MCF 10A (cell line): ENCODE measurements around the gene F2R. TPM values are rescaled to one million over a fixed set of nuclear protein-coding genes. Genes with fewer than 3 reads are reported as not detected.

ENCODE experiments used
- BruUV-seq: library from RNA; stranded (reverse); fragments of 400-500 nt; replicated peaks from 2 replicates; lab custom pipeline; 2021; lab: Mats Ljungman, UMichigan
- CTCF ChIA-PET: fragments of 300-600 bp; sonication (Branson Sonifier 250); formaldehyde crosslinking; extraction: SDS; loops from one replicate; lab custom pipeline; 2021; ENCODE audit warnings: antibody characterized with exemption, inconsistent platforms; lab: Yijun Ruan, JAX
- POLR2A ChIA-PET: fragments of 300-600, 350-650 bp; sonication (Branson Sonifier 250); formaldehyde crosslinking; extraction: SDS; loops from one replicate; lab custom pipeline; 2020; ENCODE audit warnings: antibody characterized with exemption, inconsistent platforms; lab: Yijun Ruan, JAX
- DNase-seq: peaks from one replicate; pipeline ENCODE4 v3.0.0-alpha.2; 2018; ENCODE audit not compliant: unreplicated experiment
- H3K27ac Mint-ChIP-seq: one replicate; pipeline ENCODE4 v1.8.0; 2022; ENCODE audit warnings: mild to moderate bottlenecking, low read depth, mixed read lengths; ENCODE audit not compliant: unreplicated experiment
- H3K27me3 Mint-ChIP-seq: one replicate; pipeline ENCODE4 v1.8.0; 2022; ENCODE audit warnings: mixed read lengths; ENCODE audit not compliant: insufficient read depth, unreplicated experiment
- H3K36me3 Mint-ChIP-seq: one replicate; pipeline ENCODE4 v1.8.0; 2022; ENCODE audit warnings: mild to moderate bottlenecking, moderate library complexity, mixed read lengths; ENCODE audit not compliant: insufficient read depth, unreplicated experiment
- H3K4me1 Mint-ChIP-seq: one replicate; pipeline ENCODE4 v1.8.0; 2022; ENCODE audit warnings: mixed read lengths; ENCODE audit not compliant: insufficient read depth, unreplicated experiment
- H3K4me3 Mint-ChIP-seq: one replicate; pipeline ENCODE4 v1.8.0; 2022; ENCODE audit warnings: mild to moderate bottlenecking, moderate library complexity, mixed read lengths; ENCODE audit not compliant: unreplicated experiment
- H3K9me3 Mint-ChIP-seq: one replicate; pipeline ENCODE4 v1.8.0; 2022; ENCODE audit warnings: mixed read lengths; ENCODE audit not compliant: unreplicated experiment
- intact Hi-C: fragments of 100-400 bp; cut with micrococcal nuclease; formaldehyde crosslinking; loops from 2 replicates; pipeline ENCODE4 v1.14.1; 2022
- total RNA-seq: library from RNA; stranded (reverse); gene quantifications from 2 replicates; pipeline ENCODE4 v1.2.3, GENCODE V29; 2022
- TF ChIP-seq, protein P1 (sequence below): fragments of 200-600 bp; IDR thresholded peaks from one replicate; pipeline ENCODE4 v1.8.0; 2022; ENCODE audit warnings: antibody characterized with exemption, mild to moderate bottlenecking; ENCODE audit not compliant: unreplicated experiment

F2R gene
- total RNA-seq, 1 experiment from 2014 or later, result 17.6 TPM

DNA sequence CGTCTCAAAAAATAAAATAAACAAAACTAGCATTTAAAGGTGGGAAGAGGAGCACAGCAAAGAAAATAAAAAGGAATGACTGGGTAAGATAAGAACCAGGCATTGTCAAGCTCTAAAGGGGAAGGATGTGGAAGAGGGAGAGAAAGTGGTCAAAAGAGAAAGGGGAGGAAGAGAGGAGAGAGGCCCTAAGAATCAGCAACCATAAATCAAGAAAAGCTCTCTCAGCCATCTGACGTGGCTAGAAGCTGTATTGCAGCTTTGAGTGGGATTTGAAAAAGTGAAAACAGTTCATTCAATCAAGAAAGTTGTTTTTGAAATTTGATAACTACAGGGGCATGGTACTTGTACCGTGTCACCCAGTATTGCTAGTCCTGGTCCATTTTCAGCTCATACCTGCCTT is 45.4 kb upstream of the F2R start:
- peaks cover 7% of the 10 kb centered on the region for H3K4me1 Mint-ChIP-seq
- no peaks in the 10 kb centered on the region for H3K27me3 Mint-ChIP-seq
- POLR2A ChIA-PET, result interaction anchor here (0.6 to 0.9 kb wide), 3 partner anchors 8 to 149 kb away, joined by 3 to 4 read pairs (median 3); no protein-coding TSS in a partner anchor
- CTCF ChIA-PET, result interaction anchor here (1.0 to 1.1 kb wide), 2 partner anchors 10 to 104 kb away, joined by 3 to 5 read pairs; no protein-coding TSS in a partner anchor
- no peaks in the 10 kb centered on the region for H3K9me3 Mint-ChIP-seq
- BruUV-seq, result no TSS peak
- H3K36me3 Mint-ChIP-seq, result no peaks in the 10 kb centered on the region
- no peak overlapping the region for H3K4me3 Mint-ChIP-seq
- intact Hi-C loops, result no loop called here
- DNase-seq, result no peak
- TF ChIP-seq, protein P1, sequence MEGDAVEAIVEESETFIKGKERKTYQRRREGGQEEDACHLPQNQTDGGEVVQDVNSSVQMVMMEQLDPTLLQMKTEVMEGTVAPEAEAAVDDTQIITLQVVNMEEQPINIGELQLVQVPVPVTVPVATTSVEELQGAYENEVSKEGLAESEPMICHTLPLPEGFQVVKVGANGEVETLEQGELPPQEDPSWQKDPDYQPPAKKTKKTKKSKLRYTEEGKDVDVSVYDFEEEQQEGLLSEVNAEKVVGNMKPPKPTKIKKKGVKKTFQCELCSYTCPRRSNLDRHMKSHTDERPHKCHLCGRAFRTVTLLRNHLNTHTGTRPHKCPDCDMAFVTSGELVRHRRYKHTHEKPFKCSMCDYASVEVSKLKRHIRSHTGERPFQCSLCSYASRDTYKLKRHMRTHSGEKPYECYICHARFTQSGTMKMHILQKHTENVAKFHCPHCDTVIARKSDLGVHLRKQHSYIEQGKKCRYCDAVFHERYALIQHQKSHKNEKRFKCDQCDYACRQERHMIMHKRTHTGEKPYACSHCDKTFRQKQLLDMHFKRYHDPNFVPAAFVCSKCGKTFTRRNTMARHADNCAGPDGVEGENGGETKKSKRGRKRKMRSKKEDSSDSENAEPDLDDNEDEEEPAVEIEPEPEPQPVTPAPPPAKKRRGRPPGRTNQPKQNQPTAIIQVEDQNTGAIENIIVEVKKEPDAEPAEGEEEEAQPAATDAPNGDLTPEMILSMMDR, result no peak
- H3K27ac Mint-ChIP-seq, result no peak overlapping the region

DNA sequence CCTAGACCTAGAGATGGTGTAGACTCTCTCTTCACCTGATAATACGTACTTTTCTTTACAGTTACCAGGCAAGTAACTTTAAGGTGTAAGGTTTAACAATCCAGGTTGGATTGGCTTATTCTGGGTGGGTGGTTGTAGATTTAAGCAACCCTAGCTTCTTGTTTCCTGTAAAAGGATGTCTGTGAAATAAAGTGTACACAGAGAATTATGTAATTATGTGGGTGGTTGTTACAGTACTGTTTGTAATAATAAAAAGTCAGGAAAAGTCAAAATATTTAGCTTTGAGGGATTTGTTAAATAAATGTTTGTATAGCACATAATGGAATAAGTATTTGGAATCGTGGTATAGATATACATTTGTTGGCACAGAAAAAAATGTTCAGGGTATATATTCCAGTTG is 43.7 kb upstream of the F2R start:
- ChIA-PET CTCF (interaction anchor here (0.5 kb wide), 1 partner anchor 135 kb away, joined by 3 read pairs; no protein-coding TSS in a partner anchor), POLR2A (no interaction called here)
- Mint-ChIP-seq H3K27ac (no peak overlapping the region), H3K9me3 (no peaks in the 10 kb centered on the region), H3K4me1 (peaks cover 7% of the 10 kb centered on the region), H3K4me3 (no peak overlapping the region), H3K27me3 (no peaks in the 10 kb centered on the region), H3K36me3 (no peaks in the 10 kb centered on the region)
- intact Hi-C loops, result no loop called here
- no peak for DNase-seq
- BruUV-seq, result no TSS peak
- TF ChIP-seq, protein P1, result no peak

DNA sequence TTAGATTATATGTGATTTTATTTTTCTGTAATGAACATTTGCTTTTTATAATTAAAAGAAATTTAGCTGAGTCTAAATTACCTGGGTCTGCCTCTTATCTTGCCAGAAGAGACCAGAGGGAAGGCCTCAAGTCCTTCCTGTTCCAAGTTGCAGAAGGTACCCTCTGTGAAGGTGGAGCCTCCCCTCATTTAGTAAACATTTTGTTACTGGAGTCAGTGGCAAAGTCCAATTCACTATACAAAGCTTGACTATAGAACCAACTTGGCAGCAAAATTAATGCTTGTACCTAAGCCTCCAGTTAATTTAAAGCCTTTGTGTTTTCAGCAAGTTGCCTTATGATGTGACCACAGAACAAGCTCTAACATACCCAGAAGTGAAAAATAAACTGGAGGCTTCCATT is 42.8 kb upstream of the F2R start:
- Mint-ChIP-seq H3K4me1 (peaks cover 7% of the 10 kb centered on the region), H3K9me3 (no peaks in the 10 kb centered on the region), H3K4me3 (no peak overlapping the region), H3K27me3 (no peaks in the 10 kb centered on the region), H3K36me3 (no peaks in the 10 kb centered on the region), H3K27ac (no peak overlapping the region)
- intact Hi-C loops, result no loop called here
- BruUV-seq, result no TSS peak
- ChIA-PET CTCF (no interaction called here), POLR2A (no interaction called here)
- DNase-seq, result no peak
- TF ChIP-seq, protein P1, result no peak

DNA sequence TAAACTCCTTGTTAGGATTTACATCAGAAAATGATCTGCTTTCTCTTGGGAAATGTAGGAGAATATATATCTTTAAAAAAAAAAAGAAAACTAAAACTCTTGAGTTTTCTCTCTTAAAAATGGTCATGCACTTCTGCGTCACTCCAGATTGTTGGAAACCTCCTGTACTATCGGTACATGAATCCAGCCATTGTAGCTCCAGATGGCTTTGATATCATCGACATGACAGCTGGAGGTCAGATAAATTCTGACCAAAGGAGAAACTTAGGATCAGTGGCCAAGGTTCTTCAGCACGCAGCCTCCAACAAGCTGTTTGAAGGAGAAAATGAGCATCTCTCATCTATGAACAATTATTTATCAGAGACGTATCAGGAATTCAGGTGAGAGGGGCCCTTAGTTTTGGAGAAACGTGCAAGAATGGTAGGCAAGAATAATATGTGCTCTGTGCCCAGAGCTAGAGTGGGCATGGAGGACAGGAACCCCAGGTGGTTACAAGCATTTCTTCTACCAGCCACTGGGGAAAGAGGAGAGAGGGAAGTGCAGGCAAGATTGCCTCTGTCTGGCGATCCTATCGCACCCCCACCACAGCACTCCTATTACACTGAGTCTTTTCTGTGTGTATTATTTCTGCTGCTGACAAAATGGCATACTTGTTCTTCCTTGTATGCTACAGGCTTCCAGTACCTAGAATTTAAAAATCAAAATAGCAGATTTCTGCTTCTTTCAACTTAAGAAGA is 41.4 kb upstream of the F2R start:
- intact Hi-C loops, result no loop called here
- TF ChIP-seq, protein P1, result no peak
- H3K36me3 Mint-ChIP-seq, result no peaks in the 10 kb centered on the region
- no peak overlapping the region for H3K27ac Mint-ChIP-seq
- CTCF ChIA-PET, result interaction anchor here (0.5 to 1.0 kb wide), 4 partner anchors 13 to 1870 kb away, joined by 3 to 9 read pairs (median 4); no protein-coding TSS in a partner anchor
- H3K4me1 Mint-ChIP-seq, result peaks cover 10% of the 10 kb centered on the region
- no peak for DNase-seq
- BruUV-seq, result no TSS peak
- POLR2A ChIA-PET, result no interaction called here
- no peaks in the 10 kb centered on the region for H3K27me3 Mint-ChIP-seq
- H3K9me3 Mint-ChIP-seq, result no peaks in the 10 kb centered on the region
- no peak overlapping the region for H3K4me3 Mint-ChIP-seq
